Uterus (tissue), 4 donors: Measurements from ENCODE around the gene SCML2. TPM values are rescaled to one million over a fixed set of nuclear protein-coding genes. Genes with fewer than 3 reads are reported as not detected.
"Not testable (repeated sequence)": the region's sequence is repeated elsewhere in the genome, so short reads cannot be mapped to it uniquely, and the experiment has no call there.

ENCODE experiments used
- DNase-seq, 2 donors: peaks; one replicate each; pipeline ENCODE4 v3.0.0-alpha.2; 2019 to 2020
- H3K27ac ChIP-seq, 2 donors: fragments of 200-600 bp; sonication (generic); 1 replicate in 1 of 2; 2 replicates in 1 of 2; pipeline ENCODE4 v1.5.1; 2016 to 2018
- H3K27me3 ChIP-seq, 2 donors: fragments of 200-600 bp; sonication (generic); one replicate each; pipeline ENCODE4 v1.5.1; 2018 to 2019; ENCODE audit warnings: control low read depth in 1 of 2
- H3K36me3 ChIP-seq, 2 donors: fragments of 200-600 bp; sonication (generic); one replicate each; pipeline ENCODE4 v1.5.1; 2019; ENCODE audit warnings: control low read depth in 1 of 2
- H3K4me1 ChIP-seq, 2 donors: fragments of 200-600 bp; sonication (generic); one replicate each; pipeline ENCODE4 v1.5.1; 2018 to 2019; ENCODE audit warnings: control low read depth in 1 of 2
- H3K4me3 ChIP-seq, 2 donors: fragments of 200-600 bp; sonication (generic); 1 replicate in 1 of 2; 2 replicates in 1 of 2; pipeline ENCODE4 v1.5.1; 2018 to 2019; ENCODE audit warnings: mild to moderate bottlenecking in 1 of 2
- H3K9me3 ChIP-seq, 2 donors: fragments of 200-600 bp; sonication (generic); one replicate each; pipeline ENCODE4 v1.5.1; 2019; ENCODE audit warnings: control low read depth in 1 of 2
- CTCF ChIP-seq, 4 experiments: fragments of 200-600 bp in 2 of 4; fragments of 450-650 bp in 2 of 4; sonication (generic) in 2 of 4; IDR thresholded peaks; one replicate each; pipeline ENCODE4 v1.5.1; 2016 to 2019; ENCODE audit warnings: antibody characterized with exemption in 4 of 4, mild to moderate bottlenecking in 2 of 4, moderate library complexity in 1 of 4
- POLR2A ChIP-seq, 2 donors: fragments of 450-650 bp; IDR thresholded peaks; one replicate each; pipeline ENCODE4 v1.6.1; 2016; ENCODE audit warnings: antibody characterized with exemption in 2 of 2, mild to moderate bottlenecking in 1 of 2, moderate library complexity in 1 of 2
- intact Hi-C: fragments of 100-400 bp; cut with DNase I; formaldehyde crosslinking; loops from one replicate; pipeline ENCODE4 v1.15.1; 2023; ENCODE audit warnings: low total_unique reads
- total RNA-seq, 4 donors: library from RNA; depleted of rRNA in 3 of 4; stranded (reverse); fragments of >200 nt in 3 of 4; gene quantifications; one replicate each; pipeline versions ENCODE4 v1.1.0 to v1.2.4, GENCODE V29; 2014 to 2023
- donor health status: DM: yes; HTN: yes; CAD: no.

The SCML2 gene
- total RNA-seq, 4 donors from 2014 or later, result 0.26 to 15.8 (median 5.7) TPM

- Histone ChIP-seq H3K4me1 (no peaks in the 10 kb centered on the region), H3K36me3 (no peaks in the 10 kb centered on the region), H3K9me3 (no peaks in the 10 kb centered on the region), H3K27me3 (no peaks in the 10 kb centered on the region), H3K4me3 (no peak overlapping the region), H3K27ac (no peak overlapping the region)
- no peak for TF ChIP-seq POLR2A (IDR thresholded peaks at IDR 0.05)
- no peak for DNase-seq
- intact Hi-C loops, result no loop called here
Measured at GRCh38 chrX:18272222-18272621, 82.3 kb downstream of the SCML2 start.

- Histone ChIP-seq H3K4me3 (no peak overlapping the region), H3K9me3 (no peaks in the 10 kb centered on the region), H3K4me1 (no peaks in the 10 kb centered on the region), H3K36me3 (no peaks in the 10 kb centered on the region), H3K27ac (no peak overlapping the region), H3K27me3 (no peaks in the 10 kb centered on the region)
- DNase-seq, result no peak
- intact Hi-C loops, result no loop called here
- no peak for TF ChIP-seq POLR2A (IDR thresholded peaks at IDR 0.05)
- TF ChIP-seq CTCF (IDR thresholded peaks at IDR 0.05), result no peak
Measured at GRCh38 chrX:18271725-18272124, 82.8 kb downstream of the SCML2 start.

- no peaks in the 10 kb centered on the region for H3K9me3 ChIP-seq
- H3K4me1 ChIP-seq, result no peaks in the 10 kb centered on the region
- DNase-seq, result no peak
- no peaks in the 10 kb centered on the region for H3K36me3 ChIP-seq
- no peak overlapping the region for H3K27ac ChIP-seq
- no peak overlapping the region for H3K4me3 ChIP-seq
- TF ChIP-seq POLR2A (IDR thresholded peaks at IDR 0.05), result no peak
- no peak for TF ChIP-seq CTCF (IDR thresholded peaks at IDR 0.05)
- no peaks in the 10 kb centered on the region for H3K27me3 ChIP-seq
- intact Hi-C loops, result no loop called here
Measured at GRCh38 chrX:18271309-18271708, 83.2 kb downstream of the SCML2 start.

- TF ChIP-seq CTCF (IDR thresholded peaks at IDR 0.05), result no peak
- TF ChIP-seq POLR2A (IDR thresholded peaks at IDR 0.05), result no peak
- intact Hi-C loops, result no loop called here
- no peak for DNase-seq
Measured at GRCh38 chrX:18255059-18255458, 99.4 kb downstream of the SCML2 start.

GRCh38 chrX:18252644-18253359 is 101.7 kb downstream of the SCML2 start:
- Histone ChIP-seq H3K4me3 (no peak overlapping the region), H3K4me1 (no peaks in the 10 kb centered on the region), H3K36me3 (no peaks in the 10 kb centered on the region), H3K27me3 (no peaks in the 10 kb centered on the region), H3K27ac (no peak overlapping the region), H3K9me3 (no peaks in the 10 kb centered on the region)
- TF ChIP-seq POLR2A (IDR thresholded peaks at IDR 0.05), result no peak
- TF ChIP-seq CTCF (IDR thresholded peaks at IDR 0.05), result no peak
- intact Hi-C loops, result no loop called here
- no peak for DNase-seq

More at GRCh38 chrX:18255059-18255458, 99.4 kb downstream of the SCML2 start:
- H3K4me3 ChIP-seq, result no peak overlapping the region
- H3K27me3 ChIP-seq, result no peaks in the 10 kb centered on the region
- H3K4me1 ChIP-seq, result no peaks in the 10 kb centered on the region
- no peak overlapping the region for H3K27ac ChIP-seq
- H3K36me3 ChIP-seq, result no peaks in the 10 kb centered on the region
- no peaks in the 10 kb centered on the region for H3K9me3 ChIP-seq

- H3K27me3 ChIP-seq, intact Hi-C loops: not testable (repeated sequence)
Measured at GRCh38 chrX:18229646-18230045, 124.8 kb downstream of the SCML2 start.

More at GRCh38 chrX:18229646-18230045, 124.8 kb downstream of the SCML2 start:
- not testable (repeated sequence) for H3K4me1 ChIP-seq, H3K27ac ChIP-seq, H3K36me3 ChIP-seq, DNase-seq, H3K4me3 ChIP-seq, H3K9me3 ChIP-seq
